Cardiac muscle cell (in vitro differentiated cells and primary cell): ENCODE measurements around the gene ZNF654. TPM values are rescaled to one million over a fixed set of nuclear protein-coding genes. Genes with fewer than 3 reads are reported as not detected.

Experiments used
- DNase-seq, 2 donors: peaks; one replicate each; pipeline versions ENCODE4 v3.0.0 to v3.0.0-alpha.2; 2010 to 2017; ENCODE audit warnings: low read depth in 1 of 2, low spot score in 1 of 2
- H3K27ac ChIP-seq: fragments of 200-600 bp; sonication (generic); 2 replicates; pipeline ENCODE4 v1.5.1; 2016
- H3K27me3 ChIP-seq: fragments of 200-600 bp; sonication (generic); 2 replicates; pipeline ENCODE4 v1.6.0; 2016; ENCODE audit warnings: control low read depth
- H3K36me3 ChIP-seq: fragments of 200-600 bp; sonication (generic); 2 replicates; pipeline ENCODE4 v1.5.1; 2016; ENCODE audit warnings: control low read depth
- H3K4me1 ChIP-seq: fragments of 200-600 bp; sonication (generic); 2 replicates; pipeline ENCODE4 v1.8.1; 2017; ENCODE audit warnings: low read depth, mild to moderate bottlenecking, mixed run types
- H3K4me3 ChIP-seq: fragments of 200-600 bp; sonication (generic); 2 replicates; pipeline ENCODE4 v1.5.1; 2016; ENCODE audit warnings: mild to moderate bottlenecking
- H3K9me3 ChIP-seq: fragments of 200-600 bp; sonication (generic); 2 replicates; pipeline ENCODE4 v1.5.1; 2017; ENCODE audit warnings: low read depth, mild to moderate bottlenecking, control low read depth
- polyA plus RNA-seq: library from polyadenylated mRNA; unstranded; fragments of >200 nt; fragmentation: Nextera tagmentation; extraction: Ambion mirVana; gene quantifications from 2 replicates; pipeline ENCODE4 v1.2.1, GENCODE V29; 2016
- total RNA-seq: library from RNA; depleted of rRNA; stranded (reverse); fragments of >200 nt; gene quantifications from 2 replicates; pipeline ENCODE4 v1.2.3, GENCODE V29; 2016
- TF ChIP-seq, protein P1 (sequence below): IDR thresholded peaks from 2 replicates; pipeline ENCODE4 v1.5.1; 2012; ENCODE audit warnings: low read depth, mild to moderate bottlenecking, low read length

Gene ZNF654
- total and polyA plus RNA-seq, 2 experiments from 2014 or later = 12.0 to 13.1 TPM

DNA sequence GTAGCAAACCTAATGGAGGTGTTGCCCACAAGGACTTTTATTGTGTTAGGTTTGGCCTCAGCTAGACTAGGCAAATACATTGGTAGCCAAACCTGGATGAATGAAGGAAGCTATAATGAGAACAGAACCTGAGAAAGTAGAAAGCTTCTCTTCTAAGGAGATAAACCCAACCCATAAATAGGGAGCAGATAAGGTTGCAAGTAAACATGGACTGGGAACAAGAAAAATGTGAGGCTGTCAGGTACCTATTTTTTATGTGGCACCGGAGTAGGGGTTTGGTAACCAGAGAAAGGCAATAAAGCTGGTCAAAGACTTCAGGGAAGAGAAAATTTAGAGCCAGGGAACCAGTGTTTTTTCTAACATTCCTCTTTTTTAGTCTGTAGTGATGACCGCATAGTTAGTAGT lies 25.0 kb downstream of the ZNF654 start:
- TF ChIP-seq, protein P1, sequence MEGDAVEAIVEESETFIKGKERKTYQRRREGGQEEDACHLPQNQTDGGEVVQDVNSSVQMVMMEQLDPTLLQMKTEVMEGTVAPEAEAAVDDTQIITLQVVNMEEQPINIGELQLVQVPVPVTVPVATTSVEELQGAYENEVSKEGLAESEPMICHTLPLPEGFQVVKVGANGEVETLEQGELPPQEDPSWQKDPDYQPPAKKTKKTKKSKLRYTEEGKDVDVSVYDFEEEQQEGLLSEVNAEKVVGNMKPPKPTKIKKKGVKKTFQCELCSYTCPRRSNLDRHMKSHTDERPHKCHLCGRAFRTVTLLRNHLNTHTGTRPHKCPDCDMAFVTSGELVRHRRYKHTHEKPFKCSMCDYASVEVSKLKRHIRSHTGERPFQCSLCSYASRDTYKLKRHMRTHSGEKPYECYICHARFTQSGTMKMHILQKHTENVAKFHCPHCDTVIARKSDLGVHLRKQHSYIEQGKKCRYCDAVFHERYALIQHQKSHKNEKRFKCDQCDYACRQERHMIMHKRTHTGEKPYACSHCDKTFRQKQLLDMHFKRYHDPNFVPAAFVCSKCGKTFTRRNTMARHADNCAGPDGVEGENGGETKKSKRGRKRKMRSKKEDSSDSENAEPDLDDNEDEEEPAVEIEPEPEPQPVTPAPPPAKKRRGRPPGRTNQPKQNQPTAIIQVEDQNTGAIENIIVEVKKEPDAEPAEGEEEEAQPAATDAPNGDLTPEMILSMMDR = no peak
- Histone ChIP-seq H3K4me3 (no peak overlapping the region), H3K9me3 (no peaks in the 10 kb centered on the region), H3K4me1 (peaks cover 19% of the 10 kb centered on the region), H3K36me3 (peaks cover 8% of the 10 kb centered on the region), H3K27ac (peak overlapping the region; percentile 61), H3K27me3 (no peaks in the 10 kb centered on the region)
- no peak for DNase-seq

DNA sequence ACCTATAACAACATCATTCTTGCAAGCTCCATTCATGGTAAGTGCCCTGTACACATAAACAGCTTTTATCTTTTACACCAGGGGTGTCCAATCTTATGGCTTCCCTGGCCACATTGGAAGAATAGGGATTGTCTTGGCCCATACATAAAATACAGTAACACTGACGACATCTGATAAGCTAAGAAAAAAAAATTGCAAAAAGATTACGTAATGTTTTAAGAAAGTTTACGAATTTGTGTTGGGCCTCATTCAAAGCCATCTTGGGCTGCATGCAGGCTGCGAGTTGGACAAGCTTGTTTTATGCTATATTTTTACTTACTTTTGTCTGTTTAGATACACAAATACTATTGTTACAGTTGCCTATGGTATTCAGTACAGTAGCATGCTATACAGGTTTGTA lies 31.6 kb downstream of the ZNF654 start:
- no peak overlapping the region for H3K27ac ChIP-seq
- H3K4me3 ChIP-seq = no peak overlapping the region
- H3K27me3 ChIP-seq = no peaks in the 10 kb centered on the region
- H3K4me1 ChIP-seq = no peaks in the 10 kb centered on the region
- H3K36me3 ChIP-seq = peaks cover 19% of the 10 kb centered on the region
- H3K9me3 ChIP-seq = no peaks in the 10 kb centered on the region
- TF ChIP-seq, protein P1 = no peak
- no peak for DNase-seq

DNA sequence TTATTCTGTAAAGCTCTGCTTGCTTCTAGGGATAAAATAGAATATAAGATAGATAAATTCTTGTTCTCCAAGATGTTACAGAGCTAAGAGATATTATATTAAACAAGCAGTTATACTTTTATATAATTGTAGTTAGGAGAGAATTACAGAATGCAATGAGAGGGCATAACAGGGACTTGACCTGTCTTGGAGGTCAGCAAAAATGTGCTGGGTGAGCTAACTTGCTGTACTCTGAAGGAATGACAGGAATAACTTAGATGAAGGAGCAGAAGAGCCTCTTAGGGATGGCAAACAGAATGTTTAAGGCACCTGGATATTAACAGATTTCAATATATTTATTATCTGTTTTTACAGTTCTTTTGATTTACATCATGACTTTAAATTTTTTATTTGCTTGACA lies 33.2 kb downstream of the ZNF654 start:
- Histone ChIP-seq H3K27ac (no peak overlapping the region), H3K36me3 (peaks cover 19% of the 10 kb centered on the region), H3K27me3 (no peaks in the 10 kb centered on the region), H3K4me3 (no peak overlapping the region), H3K9me3 (no peaks in the 10 kb centered on the region), H3K4me1 (no peaks in the 10 kb centered on the region)
- no peak for DNase-seq
- TF ChIP-seq, protein P1 = no peak

DNA sequence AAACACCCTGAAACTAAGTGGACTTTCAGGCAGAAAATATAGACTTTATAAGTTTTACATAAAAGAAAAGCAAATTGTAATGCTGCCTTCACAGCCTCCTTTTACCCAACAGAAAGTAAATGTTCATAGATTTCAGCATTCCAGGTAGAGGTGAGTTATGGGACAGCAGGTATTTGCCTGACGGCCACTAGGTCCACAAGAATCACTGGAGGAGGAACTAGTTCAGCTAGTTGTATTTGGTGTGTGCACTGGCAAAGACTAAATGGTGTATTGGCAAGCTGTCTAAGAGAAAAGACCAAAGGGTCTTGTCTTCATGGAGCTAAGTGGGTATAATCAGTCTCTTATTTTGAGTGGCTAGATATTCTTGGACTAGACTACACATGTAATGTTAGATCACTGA lies 34.2 kb downstream of the ZNF654 start:
- DNase-seq = no peak
- H3K9me3 ChIP-seq = no peaks in the 10 kb centered on the region
- H3K27ac ChIP-seq = no peak overlapping the region
- H3K27me3 ChIP-seq = no peaks in the 10 kb centered on the region
- TF ChIP-seq, protein P1 = no peak
- no peak overlapping the region for H3K4me3 ChIP-seq
- H3K4me1 ChIP-seq = no peaks in the 10 kb centered on the region
- peaks cover 11% of the 10 kb centered on the region for H3K36me3 ChIP-seq

DNA sequence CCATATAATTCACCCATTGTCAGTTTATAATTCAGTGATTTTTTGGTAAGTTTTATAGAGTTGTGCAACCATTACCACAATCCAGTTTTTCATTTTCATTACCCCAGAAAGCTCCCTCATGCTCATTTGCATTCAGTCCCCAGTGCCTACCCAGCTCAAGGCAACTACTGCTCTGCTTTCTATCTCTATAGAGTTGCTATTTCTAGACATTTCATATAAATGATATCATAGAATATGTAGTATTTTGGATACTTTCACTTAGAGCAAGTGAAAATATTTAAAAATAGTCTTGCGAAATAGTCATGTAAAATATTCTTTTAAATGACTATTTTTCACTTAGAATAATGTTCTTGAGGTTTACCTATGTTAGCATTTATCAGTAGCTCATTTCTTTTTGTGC lies 42.1 kb downstream of the ZNF654 start:
- Histone ChIP-seq H3K9me3 (no peaks in the 10 kb centered on the region), H3K27ac (no peak overlapping the region), H3K4me3 (no peak overlapping the region), H3K36me3 (no peaks in the 10 kb centered on the region), H3K27me3 (no peaks in the 10 kb centered on the region), H3K4me1 (no peaks in the 10 kb centered on the region)
- TF ChIP-seq, protein P1 = no peak
- no peak for DNase-seq

DNA sequence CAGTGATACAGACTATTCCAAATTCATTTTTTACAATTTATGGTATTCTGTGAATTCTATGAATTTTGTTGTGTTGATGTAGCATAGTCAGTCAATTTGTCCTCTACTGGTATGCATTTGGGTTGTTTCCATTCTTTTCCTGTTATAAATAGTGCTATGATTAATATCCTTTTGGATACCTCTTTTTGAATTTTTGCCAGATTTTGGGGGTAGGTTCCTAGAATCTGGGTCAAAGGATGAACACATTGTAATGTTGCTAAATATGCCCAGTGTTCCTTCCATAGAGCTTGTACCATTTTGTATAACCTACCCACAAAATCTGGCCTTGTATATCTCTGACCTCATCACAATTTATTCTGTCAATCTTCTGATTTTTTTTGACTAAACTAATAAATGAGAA lies 46.3 kb downstream of the ZNF654 start:
- Histone ChIP-seq H3K27me3 (no peaks in the 10 kb centered on the region), H3K36me3 (no peaks in the 10 kb centered on the region), H3K9me3 (no peaks in the 10 kb centered on the region), H3K4me1 (no peaks in the 10 kb centered on the region), H3K4me3 (no peak overlapping the region), H3K27ac (no peak overlapping the region)
- TF ChIP-seq, protein P1 = no peak
- DNase-seq = peak in 1 of 2 donors; percentile 46
